HG02623 (cell line): ENCODE data around the gene CD63.

Experiments used
- ATAC-seq: cut with Tn5 transposase; IDR thresholded peaks from one replicate; pipeline ENCODE4 v1.9.1; 2021; ENCODE audit warnings: moderate library complexity; ENCODE audit not compliant: unreplicated experiment

The CD63 gene

DNA sequence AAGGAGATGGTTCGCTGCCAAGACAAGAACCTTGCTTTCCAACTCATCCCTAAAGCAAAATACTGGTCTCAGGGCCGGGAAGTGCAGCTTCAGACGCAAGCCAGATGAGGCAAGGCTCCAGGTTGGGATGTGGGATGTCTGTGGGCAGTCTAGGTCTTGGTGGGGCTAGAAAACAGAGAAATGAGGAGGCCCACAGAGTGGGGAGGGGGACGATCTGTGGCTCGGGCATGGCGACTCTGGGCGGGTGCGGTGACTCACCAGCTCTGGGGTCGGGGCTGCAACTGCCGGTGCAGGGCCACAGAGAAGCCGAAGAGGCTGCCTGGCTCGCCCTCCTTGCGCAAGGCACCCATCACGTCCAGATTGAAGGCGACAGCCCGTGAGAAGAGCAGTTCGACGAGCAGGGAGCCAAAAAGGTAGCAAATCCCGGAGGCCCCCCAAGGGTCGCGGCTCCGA, 21.6 kb downstream of the CD63 start:
- ATAC-seq: no peak

DNA sequence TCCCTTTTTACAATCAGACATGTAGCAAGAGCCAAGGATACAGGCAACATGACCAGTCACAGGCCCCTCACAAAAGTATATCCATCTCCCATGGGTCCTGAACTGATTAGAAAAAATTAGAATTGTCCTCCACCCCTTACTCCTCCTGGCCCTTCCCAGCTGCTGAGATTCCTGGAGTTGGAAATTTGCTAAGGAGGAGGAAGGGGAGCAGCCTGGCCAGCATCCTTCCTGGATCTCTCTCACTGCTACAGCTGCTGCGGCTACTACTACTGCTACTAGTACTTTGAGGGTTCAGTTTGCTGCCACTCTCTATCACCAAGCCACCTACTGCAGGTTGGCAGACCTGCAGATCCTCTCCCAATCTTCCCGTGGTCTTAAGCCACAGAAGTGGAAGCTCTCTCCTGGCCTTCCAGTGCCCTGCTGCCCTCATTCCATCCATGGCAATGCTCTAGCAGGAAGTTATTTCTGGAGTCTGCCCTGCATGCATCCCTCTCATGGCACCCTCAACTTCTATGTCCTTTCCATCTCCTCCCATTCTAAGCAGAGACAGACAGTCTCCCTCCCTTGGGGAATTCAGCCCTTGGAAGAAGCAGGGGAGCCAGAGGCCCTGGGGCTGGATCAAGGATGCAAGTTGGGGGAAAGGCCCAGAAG, 22.1 kb downstream of the CD63 start:
- ATAC-seq: no peak

GRCh38 chr12:55705782-55706402, 22.9 kb downstream of the CD63 start:
- no peak for ATAC-seq

DNA sequence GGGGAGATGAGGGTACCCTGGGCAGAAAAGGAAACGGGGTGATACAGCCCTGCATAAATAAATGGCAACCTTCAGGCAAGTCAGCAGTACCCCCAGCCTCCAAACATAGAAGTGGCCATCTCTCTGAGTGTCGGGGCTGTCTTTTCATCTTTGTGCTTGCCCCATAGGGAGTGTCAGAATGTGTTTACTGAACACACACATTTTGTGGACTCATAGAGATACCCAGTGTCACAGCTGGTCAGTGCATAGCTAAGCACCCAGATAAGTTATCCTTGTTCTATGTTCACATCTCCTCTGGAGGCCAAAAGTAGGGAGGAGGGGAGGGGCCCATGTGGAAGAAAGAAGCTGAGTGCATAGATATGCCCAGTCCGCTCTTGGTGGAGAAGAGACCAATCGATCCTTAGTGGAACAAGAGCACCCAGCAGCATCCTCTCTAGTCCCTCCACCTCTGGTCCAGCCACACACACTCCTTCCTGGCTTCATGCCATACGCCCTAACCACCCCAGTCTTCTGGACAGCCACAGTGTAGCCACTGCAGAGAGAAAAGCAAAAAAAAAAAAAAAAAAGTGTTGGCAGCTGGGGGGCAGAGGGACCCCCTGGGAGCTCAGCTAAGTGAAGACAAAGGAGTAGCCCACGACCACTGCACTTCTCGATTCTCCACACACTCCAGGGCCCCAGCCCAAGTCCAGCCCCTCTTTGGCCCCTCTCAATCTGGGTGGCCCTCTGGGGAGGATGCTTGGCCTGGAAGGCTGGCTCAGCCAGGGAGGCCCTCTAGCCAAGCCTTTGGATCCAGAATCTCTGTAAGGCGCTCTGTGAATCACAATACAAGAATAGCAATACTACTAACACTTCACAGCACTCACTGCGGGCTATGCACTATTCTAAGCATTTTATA, 23.7 kb downstream of the CD63 start:
- ATAC-seq: no peak

DNA sequence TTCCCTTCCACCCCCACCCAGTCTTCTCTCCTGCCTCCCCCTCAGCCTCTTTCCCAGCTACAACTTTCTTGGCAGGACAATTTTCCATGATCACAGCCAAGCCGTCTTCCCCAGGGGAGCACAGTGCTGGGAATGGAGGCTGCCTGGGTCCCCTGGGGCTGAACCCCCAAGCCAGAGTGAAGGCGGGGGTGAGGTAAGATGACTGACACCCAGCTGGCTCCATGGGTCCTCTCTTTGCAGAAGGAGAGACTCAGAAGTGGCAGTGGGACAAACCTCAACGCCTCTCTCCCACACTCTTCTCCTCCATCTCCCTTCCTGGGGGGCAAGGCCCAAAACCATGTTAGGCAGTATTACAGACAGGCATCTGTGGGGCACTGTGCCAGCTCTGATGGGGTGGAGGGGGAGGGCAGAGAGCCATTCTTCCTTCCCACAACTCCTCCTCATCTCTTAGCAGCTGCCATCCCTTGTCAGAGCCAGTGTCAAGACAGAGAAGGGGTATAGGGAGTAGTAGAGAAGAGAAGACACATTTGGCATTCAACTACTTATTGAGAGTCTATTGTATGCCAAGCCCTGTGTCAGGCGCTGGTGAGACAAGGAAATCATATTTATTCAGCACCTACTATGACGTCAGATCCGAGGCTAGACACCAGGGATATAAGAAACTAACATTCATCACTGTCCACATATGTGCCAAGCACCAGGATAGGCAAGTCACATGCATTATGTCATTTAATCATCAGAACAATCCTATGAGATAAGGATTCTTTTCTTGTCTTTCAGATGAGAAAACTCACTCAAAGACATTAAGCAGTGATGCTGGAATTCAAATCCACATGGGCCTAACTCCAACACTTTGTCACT, 24.7 kb downstream of the CD63 start:
- no peak for ATAC-seq

- no peak for ATAC-seq
Measured at GRCh38 chr12:55703288-55703687, 25.5 kb downstream of the CD63 start.

DNA sequence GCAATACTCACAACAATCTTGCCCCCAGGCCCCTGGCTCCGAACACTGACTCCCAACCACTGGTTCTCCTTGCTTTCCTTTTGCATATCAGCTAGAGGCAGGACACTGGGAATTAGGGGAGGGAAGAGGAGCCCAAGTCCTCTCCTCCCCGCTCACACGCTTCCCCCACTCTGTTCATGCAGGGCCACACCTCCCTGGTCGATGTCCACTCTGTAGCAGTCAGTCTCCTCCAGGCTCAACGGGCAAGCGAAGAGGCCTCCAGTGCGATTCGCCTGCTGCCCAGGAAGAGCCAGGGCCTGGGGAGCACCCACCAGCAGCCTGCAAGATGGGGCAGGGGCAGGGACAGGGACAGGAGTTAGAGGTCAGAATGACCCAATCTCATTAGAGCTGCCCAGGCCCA, 25.9 kb downstream of the CD63 start:
- ATAC-seq: no peak

DNA sequence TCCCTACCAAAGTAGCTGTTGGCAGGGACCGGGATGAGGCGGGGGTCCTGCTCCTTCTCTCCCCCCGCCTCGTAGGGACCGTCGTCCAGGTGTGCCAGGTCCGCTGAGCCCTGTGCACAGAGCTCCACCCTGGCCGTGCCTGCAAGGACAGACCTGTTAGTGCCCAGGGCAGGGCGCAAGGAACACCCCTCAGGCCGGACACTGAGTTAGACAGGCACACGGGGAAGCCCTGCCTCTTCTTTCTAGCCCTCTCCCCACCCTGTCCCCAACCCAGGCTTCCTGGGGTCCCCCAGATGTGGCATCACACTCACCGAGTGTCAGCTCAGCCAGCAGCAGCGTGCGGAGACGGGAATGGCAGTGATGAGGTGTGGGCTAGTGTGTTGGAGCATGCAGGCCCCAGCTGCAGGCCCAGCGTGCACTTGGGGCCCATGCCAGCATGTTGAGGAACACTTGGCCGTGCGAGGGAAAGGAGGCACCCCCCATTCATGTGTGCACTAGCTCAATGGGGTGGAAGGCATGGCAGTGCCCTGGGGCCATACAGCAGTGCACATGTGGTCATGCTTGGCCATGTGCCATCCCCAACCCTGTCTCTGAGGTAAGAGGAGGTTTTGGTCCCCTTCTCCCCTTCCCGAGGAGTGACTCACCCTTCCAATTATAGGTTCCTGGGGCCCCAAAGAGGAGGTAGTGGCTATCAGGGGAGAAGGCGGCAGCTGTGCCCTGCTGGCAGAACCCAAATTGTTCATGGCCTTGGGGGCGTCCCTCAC, 28.4 kb downstream of the CD63 start:
- no peak for ATAC-seq

DNA sequence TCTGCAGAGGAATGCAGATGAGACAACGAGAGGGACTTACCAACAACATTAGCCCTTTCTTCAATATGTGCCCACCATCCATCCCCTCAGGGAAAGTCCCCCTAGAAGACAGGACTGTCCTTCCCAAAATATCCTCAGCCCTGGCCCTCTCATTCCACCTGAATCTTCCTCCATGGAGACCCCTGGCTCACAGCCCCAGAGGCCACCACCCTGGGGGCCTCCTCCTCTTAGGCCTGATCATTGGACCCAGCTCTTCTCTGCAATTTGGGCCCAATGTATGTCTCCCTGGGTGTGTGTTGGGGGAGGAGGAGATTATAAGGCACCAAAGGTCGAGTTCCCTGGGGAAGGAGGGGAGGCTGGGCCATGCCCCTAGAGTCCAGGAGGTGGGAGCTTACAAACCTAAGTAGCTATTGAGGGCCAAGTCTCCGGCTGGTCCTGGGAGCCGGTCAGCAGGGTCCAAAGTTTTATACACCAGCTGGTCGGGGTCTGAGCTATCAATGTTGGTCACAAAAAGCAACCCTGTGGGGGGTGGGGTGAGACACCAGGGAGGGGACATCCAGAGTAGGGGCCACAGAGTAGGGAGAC, 29.2 kb downstream of the CD63 start:
- ATAC-seq: no peak

DNA sequence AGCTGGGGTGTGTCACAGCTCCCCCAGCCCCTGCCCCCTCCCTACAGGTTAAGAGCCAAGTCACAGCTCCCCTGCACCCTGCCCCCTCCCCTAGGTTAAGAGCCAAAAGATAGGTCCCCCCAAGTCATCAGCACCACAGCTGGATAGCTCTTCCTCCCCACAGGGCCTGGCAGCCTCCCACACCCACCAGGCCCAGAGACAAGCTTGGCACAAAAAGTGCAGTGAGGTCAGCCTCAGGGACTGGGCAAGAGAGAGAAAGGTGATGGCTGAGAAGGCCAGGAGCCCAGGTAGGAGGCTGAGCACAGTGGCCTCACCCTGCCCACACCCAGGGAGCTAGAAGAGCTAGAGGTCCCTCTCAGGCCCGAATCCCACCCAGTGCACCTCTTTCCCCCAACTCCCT, 29.8 kb downstream of the CD63 start:
- no peak for ATAC-seq

- no peak for ATAC-seq
Measured at GRCh38 chr12:55698241-55698955, 30.4 kb downstream of the CD63 start.

DNA sequence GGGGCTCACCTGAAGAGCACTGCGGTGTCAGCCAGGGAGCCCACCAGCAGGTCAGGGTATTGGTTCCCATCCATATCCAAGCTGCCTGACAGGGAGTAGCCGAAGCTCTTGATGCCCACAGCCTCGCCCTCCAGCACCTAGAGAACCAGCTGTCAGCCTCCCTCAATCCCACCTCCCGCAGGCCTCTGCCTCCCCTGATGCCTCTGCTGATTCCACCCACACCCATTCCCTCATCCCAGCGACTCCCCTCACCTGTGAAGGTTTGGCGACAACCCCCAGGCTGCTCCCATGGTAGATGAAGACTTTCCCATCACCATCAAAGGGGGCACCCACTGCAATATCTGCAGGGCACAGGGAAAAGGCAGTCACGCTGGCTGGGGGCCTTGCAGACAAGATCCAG, 31.1 kb downstream of the CD63 start:
- ATAC-seq: no peak

- no peak for ATAC-seq
Measured at GRCh38 chr12:55696796-55697462, 31.9 kb downstream of the CD63 start.

DNA sequence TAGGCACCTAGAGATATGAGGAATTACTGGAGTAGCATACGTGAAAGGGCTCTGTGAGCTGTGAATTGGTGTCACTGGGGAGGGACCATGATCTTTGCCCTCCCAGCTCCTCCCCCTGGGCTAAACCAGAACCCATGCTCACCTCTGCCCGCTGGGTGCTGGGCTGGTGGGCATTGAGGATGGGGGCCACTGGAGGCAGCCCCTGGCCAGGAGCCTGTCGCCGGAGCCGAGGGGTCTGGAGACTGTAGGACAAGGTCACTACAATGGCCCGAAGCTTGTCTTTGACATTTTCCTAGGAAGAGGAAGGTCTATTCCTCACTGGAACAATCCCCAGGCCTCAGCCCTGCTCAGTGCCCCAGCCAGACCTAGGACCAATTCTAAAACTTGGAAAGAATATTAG, 32.7 kb downstream of the CD63 start:
- no peak for ATAC-seq

DNA sequence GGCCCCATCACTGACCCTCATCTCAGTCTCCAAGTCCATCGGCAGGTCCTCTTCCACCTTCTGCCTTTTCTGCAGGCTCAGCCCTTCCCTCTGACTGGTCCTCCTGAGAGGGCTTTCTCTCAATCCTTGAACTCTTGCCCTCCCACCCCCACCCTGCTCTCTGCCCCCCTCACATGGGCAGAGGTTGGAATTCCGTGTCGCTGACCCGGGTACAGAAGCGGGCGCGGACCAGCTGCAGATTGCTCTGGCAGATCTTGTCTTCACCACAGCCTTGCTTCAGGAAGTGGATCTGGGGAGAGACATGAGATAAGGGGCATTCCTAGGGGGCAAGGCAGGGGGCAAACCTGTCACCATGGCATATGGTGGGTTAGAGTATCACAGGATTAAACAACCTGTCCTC, 33.5 kb downstream of the CD63 start:
- no peak for ATAC-seq

DNA sequence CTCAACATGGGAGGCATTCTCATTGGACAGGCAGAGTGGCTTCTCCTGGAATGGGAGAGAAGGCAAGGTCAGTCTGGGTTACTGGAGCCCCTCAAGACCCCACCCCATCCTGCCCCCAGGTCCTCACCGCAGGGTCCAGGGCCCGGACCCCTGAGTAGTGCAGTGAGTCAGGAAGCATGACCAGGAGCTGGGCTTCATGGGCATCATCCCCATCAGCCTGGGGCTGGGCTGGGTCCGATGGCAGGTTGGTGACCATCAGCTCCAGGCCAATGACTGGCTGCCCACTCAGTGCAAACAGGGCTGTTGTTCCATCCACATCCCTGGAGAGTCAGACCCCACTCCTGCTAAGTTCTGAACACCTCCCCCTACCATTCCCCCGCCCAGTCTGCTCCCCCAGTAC, 34.2 kb downstream of the CD63 start:
- ATAC-seq: no peak

DNA sequence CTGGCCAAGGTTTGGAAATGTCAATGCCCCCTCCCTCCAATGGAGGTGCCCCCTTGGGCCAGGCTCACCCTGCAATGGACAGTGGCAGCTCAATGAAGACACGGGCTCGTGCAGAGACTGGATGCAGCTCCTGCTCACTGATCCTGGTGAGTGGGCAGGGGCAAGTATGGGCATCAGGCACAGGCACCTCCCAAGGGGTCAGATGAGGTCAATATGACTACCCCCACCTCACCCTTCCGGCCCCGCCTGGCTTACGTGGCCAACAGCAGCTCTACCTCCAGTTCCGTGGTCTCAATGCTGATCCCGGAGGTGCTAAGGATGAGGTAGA, 34.7 kb downstream of the CD63 start:
- no peak for ATAC-seq

GRCh38 chr12:55693323-55694187, 35.3 kb downstream of the CD63 start:
- ATAC-seq: no peak
